Measurements from ENCODE around the gene BMP8B.
"Not testable (repeated sequence)": the region's sequence is repeated elsewhere in the genome, so short reads cannot be mapped to it uniquely, and the experiment has no call there.

GRCh38 chr1:39798859-39799769 is 10.4 kb upstream of the BMP8B start:
- TF ChIP-seq, protein P1, sequence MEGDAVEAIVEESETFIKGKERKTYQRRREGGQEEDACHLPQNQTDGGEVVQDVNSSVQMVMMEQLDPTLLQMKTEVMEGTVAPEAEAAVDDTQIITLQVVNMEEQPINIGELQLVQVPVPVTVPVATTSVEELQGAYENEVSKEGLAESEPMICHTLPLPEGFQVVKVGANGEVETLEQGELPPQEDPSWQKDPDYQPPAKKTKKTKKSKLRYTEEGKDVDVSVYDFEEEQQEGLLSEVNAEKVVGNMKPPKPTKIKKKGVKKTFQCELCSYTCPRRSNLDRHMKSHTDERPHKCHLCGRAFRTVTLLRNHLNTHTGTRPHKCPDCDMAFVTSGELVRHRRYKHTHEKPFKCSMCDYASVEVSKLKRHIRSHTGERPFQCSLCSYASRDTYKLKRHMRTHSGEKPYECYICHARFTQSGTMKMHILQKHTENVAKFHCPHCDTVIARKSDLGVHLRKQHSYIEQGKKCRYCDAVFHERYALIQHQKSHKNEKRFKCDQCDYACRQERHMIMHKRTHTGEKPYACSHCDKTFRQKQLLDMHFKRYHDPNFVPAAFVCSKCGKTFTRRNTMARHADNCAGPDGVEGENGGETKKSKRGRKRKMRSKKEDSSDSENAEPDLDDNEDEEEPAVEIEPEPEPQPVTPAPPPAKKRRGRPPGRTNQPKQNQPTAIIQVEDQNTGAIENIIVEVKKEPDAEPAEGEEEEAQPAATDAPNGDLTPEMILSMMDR (IDR thresholded peaks at IDR 0.05; ENCODE audit: low read depth, low read length, missing input control): peak; percentile 24
- TF ChIP-seq NR2F2 (IDR thresholded peaks at IDR 0.05); JUND (IDR thresholded peaks at IDR 0.05); YY1 (IDR thresholded peaks at IDR 0.05); ZBTB33 (IDR thresholded peaks at IDR 0.05); SP1 (IDR thresholded peaks at IDR 0.05); RAD21 (IDR thresholded peaks at IDR 0.05); EGR1 (IDR thresholded peaks at IDR 0.05; ENCODE audit: low read depth in 2 of 2); GABPA (IDR thresholded peaks at IDR 0.05 in 1 of 2, conservative IDR thresholded peaks at IDR 0.05 in 1 of 2); FOXA1 (IDR thresholded peaks at IDR 0.05): not testable (repeated sequence)
- TF ChIP-seq, protein P2, sequence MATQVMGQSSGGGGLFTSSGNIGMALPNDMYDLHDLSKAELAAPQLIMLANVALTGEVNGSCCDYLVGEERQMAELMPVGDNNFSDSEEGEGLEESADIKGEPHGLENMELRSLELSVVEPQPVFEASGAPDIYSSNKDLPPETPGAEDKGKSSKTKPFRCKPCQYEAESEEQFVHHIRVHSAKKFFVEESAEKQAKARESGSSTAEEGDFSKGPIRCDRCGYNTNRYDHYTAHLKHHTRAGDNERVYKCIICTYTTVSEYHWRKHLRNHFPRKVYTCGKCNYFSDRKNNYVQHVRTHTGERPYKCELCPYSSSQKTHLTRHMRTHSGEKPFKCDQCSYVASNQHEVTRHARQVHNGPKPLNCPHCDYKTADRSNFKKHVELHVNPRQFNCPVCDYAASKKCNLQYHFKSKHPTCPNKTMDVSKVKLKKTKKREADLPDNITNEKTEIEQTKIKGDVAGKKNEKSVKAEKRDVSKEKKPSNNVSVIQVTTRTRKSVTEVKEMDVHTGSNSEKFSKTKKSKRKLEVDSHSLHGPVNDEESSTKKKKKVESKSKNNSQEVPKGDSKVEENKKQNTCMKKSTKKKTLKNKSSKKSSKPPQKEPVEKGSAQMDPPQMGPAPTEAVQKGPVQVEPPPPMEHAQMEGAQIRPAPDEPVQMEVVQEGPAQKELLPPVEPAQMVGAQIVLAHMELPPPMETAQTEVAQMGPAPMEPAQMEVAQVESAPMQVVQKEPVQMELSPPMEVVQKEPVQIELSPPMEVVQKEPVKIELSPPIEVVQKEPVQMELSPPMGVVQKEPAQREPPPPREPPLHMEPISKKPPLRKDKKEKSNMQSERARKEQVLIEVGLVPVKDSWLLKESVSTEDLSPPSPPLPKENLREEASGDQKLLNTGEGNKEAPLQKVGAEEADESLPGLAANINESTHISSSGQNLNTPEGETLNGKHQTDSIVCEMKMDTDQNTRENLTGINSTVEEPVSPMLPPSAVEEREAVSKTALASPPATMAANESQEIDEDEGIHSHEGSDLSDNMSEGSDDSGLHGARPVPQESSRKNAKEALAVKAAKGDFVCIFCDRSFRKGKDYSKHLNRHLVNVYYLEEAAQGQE (IDR thresholded peaks at IDR 0.05): not testable (repeated sequence)
- TF ChIP-seq, protein P3, sequence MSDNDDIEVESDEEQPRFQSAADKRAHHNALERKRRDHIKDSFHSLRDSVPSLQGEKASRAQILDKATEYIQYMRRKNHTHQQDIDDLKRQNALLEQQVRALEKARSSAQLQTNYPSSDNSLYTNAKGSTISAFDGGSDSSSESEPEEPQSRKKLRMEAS (IDR thresholded peaks at IDR 0.05): not testable (repeated sequence)

All from liver (tissue), 3 donors.